Testis (tissue), 2 donors: ENCODE data around the gene LYPLA2.

Source experiments
- CTCF ChIP-seq, 3 experiments: fragments of 450-650 bp in 2 of 3; fragments of 200-600 bp in 1 of 3; sonication (generic) in 1 of 3; IDR thresholded peaks; one replicate each; pipeline ENCODE4 v1.5.1; 2016 to 2019; ENCODE audit warnings: antibody characterized with exemption in 3 of 3, mild to moderate bottlenecking in 2 of 3, moderate library complexity in 1 of 3
- POLR2A ChIP-seq: fragments of 450-650 bp; IDR thresholded peaks from one replicate; pipeline ENCODE4 v1.6.1; 2017; ENCODE audit warnings: antibody characterized with exemption, mild to moderate bottlenecking, moderate library complexity

- no peak for TF ChIP-seq CTCF (IDR thresholded peaks at IDR 0.05)
- no peak for TF ChIP-seq POLR2A
Measured at GRCh38 chr1:23777979-23778814, 12.7 kb upstream of the LYPLA2 start, which contains the start of gene PITHD1.
